ENCODE data around the gene TTYH2.
A peak's percentile ranks its signal among the peaks of the same experiment; 100 is the strongest.

TTYH2 gene

DNA sequence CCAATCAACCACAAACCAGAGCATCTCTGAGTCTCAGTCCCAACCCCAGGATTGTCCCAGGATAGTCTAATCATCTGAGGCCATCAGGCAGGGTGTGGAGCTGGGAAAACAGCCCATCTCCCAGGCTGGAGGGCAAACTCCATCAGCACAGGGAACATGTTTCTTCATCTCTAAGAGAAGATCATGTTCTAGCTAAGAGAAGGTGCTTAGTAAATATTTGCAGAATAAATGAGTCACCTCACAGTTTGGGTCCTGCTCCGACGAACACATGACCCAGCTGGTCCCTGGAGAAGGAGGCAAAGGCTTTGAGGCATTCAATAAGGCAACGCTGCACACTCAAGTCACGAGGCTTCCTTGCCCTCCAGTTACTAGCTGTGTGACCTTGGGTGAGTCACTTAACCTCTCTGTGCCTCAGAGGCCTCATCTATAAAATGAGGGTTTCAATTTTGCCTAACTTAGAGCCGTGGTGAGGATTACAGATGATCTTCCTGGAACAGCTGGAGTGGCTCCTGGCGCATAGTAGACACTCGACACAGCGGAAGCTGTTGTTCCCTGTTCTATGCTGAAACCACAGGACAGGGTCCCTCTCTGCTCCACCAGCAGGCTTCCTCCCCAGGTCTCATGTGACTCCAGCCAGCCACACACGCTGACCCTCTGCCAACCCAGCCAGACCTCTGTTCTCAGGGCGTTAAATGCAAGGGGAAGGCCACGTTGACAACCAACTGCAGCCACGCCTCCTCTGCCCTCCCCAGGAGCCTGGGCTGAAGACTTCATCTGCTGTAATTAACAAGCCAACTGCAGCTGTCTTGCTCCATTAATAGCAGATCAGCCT lies 20.2 kb upstream of the TTYH2 start:
- DNase-seq (ENCODE audit: low read depth in 1 of 2, low spot score in 1 of 2): no peak

DNA sequence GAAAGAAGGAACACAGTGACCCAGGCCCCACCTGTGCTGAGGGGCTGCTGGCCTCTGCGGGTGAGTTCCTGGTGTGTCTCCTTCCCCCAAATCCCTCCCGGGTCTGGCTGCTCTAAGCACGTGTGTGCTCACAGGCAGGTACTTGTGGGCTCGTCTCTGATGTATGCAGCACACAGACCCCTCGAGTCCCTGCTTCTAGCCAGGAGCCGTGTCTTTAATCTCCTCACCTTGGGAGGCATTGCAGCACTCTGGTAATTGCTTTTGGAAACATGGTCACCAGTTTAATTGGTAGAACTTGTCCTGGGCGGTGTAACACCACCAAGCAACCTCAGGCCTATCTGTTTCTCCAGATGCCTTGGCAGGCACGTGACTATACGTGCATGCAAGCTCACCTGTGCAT lies 18.7 kb upstream of the TTYH2 start:
- DNase-seq (ENCODE audit: low read depth in 1 of 2, low spot score in 1 of 2): no peak

DNA sequence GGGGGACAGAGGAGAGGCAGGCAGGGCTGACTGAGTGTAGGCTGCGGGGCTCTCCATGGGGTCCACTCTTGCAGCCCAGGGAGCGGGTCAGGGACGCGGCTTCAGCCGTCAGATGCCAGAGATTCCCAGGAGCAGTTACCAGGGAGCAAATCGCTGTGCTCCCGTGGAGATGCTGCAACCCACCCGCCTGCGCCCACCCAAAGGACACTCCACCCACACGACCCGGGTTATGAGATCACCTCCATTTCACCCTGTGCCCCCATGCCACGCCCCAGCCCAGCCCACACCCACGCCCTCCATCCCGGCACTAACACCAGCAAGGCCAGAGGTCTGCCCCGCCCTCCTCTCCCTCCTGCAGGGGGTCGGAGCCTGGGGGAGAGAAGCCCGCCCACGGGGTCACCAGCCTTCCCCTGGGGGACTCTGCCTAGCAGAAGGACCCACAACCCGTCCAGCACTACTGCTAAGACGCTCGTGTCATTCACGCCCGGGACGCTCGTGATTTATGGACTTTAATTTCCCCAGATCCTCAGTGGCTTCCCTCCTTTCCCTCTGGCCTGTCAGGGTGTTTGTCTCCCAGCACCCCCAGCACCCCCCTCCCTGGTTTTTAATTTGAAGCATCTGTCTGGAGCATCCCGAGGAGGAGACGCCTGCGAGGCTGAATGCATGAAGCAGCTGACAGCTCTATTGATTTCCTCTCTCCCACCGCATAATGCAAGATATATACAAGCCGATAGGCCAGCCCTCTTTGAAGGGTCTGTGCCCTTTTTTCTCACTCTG lies 16.6 kb upstream of the TTYH2 start:
- DNase-seq (ENCODE audit: low read depth in 1 of 2, low spot score in 1 of 2): no peak

DNA sequence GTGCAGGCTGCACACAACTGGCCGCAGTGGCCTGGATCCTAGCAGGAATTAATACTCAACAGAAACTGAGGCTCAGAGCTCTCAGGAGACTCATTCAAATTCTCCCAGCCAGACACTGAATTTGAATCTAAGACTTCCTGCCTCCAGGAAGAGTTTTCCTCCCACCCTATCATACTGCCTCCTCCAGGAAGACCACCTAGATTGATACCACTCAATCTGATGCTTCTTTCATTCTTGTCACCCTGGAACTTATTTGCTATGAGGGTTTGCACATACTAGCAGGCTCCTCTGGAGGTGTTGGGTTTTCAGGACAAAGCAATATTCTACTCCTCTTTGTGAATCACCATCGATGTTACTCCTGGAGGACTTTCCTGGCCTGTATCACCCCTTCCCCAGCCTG lies 15.6 kb upstream of the TTYH2 start:
- DNase-seq (ENCODE audit: low read depth in 1 of 2, low spot score in 1 of 2): no peak

DNA sequence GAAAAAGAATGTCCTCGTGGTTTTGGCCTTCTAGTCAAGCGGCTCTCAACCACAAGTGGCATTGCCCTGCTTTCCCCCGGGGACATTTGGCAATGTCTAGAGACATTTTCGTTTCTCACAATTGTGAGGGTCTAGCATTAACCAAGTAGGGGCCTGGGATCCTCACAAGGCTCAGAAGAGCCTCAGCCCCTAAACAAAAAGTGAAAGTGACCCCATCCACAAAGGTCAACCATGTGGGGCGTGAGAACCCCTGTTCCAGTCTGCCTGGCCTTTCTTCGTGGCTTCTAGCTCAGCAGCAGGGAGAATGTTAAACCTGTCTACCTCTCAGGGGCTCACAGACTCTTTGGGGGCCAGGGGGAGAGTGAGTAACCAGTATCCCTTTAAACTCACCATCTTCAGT lies 14.7 kb upstream of the TTYH2 start:
- DNase-seq (ENCODE audit: low read depth in 1 of 2, low spot score in 1 of 2): no peak

DNA sequence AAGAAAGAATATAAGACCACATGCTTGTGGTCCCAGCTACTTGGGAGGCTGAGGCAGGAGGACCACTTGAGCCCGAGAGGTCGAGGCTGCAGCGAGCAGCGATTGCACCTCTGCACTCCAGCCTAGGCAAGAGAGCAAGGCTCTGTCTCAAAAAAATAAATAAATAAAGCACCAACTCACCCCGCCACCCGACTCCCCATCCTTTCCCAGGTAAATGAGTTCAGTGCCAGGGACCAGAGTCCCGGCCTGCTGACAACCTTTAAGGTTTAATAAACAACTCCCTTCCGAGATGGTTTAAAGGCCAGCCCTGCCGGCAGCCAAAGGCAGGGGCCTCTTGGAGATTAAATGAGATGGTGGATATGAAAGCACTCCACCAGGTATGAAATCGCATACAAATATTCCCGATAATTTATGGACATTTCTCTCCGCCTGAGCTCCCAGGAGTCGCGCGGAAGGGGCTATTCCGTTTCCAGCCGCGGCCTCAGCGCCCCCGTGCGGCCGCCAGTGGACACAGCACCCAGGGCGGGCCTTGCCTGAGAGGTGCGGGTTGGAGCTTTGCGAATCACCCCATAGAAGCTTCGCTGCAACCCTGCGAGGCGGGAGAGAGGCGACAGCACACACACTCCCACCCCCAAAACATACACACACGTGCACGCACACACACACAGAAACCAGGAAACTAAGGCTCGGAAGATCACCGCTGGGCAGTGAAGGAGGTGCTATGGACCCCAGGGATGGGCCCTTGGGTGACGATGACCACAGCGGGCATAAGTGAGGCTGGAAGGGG lies 13.9 kb upstream of the TTYH2 start:
- DNase-seq (ENCODE audit: low read depth in 1 of 2, low spot score in 1 of 2): peak; percentile 38 to 50

DNA sequence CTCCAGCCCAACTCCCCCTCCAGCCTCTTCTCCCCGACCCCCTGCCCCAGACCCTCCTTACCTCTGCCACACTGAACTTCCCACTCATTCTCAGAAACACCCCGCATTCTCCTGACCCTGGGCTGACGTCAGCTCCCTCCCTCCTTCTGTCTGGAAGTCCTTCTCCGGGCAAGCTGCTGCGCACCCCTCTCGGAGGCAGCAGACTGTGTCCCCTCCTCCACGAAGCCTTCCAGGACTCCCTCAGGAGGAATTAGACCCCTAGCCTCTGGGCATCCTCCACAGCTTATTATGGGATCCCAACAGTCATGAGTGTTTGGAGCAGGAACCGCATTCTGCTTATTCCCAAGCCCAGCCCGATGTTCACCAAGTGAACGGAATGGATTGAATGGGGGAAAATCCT lies 13.3 kb upstream of the TTYH2 start:
- DNase-seq (ENCODE audit: low read depth in 1 of 2, low spot score in 1 of 2): no peak

DNA sequence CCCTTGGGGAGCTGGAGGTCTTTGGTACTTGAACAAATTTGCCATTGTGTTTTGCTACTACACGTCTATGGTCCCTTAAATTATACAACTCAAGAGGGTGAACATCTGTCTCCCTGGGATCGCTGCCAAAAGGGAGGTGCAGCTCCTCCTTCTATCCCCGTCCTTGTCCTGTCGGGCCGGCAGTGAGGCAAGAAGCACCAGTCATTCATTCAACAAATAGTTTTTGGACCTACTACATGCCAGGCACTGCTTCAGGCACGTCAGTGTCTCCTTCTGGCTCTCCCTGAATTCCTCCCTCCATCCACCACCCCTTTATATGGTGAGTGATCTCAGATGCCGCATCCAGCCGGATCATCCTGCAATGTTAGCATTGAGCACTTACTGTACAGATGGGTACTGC lies 12.1 kb upstream of the TTYH2 start:
- DNase-seq (ENCODE audit: low read depth in 1 of 2, low spot score in 1 of 2): no peak

DNA sequence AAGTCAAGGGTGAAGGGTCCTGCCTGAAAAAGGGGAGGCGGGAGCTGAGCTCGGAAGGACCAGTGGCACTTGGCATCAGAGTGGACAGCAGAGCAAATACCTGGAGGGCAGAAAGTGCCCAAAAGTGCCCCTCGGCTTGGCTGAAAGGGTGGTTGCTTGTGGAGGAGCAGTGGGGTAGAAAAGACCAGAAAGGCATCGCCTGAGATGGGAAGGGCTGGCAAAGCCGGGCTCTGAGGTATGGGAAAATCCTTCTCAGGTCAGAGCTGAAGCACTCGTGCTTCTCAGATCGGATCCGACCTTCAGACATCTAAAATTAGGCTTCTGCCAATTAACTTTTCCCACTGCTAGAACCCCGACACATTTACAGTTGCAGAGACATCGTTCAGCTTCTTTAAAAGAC lies 11.4 kb upstream of the TTYH2 start:
- DNase-seq (ENCODE audit: low read depth in 1 of 2, low spot score in 1 of 2): no peak

DNA sequence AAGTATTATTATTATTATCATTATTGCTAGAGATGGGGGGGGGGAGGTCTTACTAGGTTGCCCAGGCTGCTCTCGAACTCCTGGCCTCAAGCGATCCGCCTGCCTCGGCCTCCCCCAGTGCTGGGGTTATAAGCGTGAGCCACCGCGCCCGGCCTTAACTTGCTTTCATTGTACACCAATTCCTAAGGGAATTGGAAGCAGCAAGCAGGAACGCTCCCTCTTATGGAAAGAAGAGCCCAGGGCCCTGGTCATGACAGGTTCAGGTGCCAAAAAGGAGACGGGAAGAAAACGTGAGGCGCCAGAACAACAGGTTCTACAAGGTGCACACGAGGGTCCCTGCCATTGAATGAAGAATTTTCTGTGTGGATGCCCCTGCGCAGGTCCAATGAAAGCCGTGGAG lies 10.4 kb upstream of the TTYH2 start:
- no peak for DNase-seq (ENCODE audit: low read depth in 1 of 2, low spot score in 1 of 2)

DNA sequence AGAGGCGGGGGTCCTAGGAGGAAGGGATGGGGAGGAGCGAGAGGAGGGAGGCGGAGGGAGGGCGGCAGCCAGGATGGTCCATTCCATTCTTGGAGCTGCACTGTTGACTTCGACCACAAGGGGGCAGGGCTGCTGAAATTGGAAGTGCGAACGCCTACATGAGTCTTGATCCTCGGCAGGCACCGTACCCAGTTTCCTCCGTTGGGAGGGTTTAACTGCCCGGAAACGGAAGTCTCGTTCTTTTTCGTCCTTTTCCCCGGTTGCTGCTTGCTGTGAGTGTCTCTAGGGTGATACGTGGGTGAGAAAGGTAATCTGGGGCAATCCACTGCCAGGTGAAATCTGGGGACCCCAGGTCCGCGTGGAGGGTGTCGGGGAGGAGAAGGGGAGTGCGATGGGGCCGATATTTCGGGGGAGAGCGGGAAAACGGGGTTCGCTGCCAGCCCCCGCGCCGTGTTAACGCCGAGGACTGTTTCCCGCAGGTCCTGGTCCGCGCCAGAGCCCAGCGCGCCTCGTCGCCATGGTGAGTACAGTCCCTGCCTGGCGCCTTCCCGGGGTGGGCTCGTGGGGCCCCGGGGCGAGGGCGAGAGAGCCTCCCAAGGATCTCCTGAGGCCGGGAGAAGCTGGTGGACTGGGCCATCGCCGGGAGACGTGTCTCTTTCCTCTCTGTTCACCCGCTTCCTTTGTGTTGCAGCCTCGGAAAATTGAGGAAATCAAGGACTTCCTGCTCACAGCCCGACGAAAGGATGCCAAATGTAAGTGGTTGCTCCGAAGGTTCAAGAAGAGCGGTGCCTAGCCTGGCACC lies 9.7 kb upstream of the TTYH2 start, which contains the start of gene RPL38:
RPL38 (plus strand) TSS at position 240 of the 802 bp plus-strand sequence; CDS start at position 518, 278 bp downstream.
- peak; percentile 88 to 92 for DNase-seq (ENCODE audit: low read depth in 1 of 2, low spot score in 1 of 2)

DNA sequence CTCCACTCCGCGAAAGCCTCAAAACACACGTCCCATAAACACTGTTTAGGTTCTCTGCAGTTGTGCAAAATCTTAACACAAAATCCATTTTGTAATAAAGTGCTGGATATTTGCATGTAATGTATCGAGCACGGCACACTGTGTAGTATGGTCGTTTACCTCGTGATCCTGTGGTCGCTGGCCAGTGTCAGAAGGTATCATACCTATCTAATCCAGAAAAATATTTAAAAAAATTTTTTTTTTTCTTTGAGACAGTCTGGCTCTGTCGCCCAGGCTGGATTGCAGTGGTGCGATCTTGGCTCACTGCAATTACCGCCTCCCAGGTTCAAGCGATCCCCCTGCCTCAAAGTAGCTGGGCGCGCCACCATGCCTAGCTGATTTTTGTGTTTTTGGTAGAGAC lies 8.9 kb upstream of the TTYH2 start:
- DNase-seq (ENCODE audit: low read depth in 1 of 2, low spot score in 1 of 2): no peak

DNA sequence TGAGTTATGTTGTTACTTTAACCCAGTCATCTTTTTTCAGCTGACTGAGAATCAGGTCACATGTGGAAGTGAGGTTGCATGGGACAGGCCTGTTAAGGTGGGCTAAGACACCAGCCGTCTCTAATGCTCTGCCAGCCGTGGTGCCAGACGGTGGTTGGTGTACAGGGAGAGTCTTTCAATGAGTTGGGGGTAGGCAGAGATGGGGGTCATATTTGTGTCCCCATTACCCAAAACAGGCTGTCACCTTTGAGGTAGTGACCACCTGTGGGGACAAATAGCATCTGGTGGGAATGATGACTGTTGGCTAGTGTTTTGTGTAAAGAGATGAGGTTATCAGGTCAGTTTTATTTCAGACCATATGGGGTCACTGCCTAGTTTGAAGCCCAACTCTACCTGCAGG lies 8.1 kb upstream of the TTYH2 start:
- DNase-seq (ENCODE audit: low read depth in 1 of 2, low spot score in 1 of 2): no peak

DNA sequence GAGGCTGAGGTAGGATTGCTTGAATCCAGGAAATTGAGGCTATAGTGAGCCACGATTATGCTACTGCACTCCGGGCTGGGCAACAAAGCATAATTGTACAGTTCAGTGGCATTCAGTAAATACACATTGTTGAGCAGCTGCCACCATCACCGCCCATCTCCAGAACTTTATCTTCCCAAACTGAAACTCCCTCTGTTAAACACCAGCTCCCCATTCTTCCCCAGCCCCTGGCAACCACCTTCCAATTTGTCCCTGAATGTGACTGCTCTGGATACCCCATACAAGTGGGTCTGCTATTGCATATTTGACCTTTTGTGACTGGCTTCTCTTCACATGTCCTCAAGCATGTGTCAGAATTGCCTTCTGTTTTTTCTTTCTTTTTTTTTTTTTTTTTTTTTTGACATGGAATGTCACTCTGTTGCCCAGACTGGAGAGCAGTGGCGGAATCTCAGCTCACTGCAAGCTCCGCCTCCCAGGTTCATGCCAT lies 7.0 kb upstream of the TTYH2 start:
- DNase-seq (ENCODE audit: low read depth in 1 of 2, low spot score in 1 of 2): no peak

DNA sequence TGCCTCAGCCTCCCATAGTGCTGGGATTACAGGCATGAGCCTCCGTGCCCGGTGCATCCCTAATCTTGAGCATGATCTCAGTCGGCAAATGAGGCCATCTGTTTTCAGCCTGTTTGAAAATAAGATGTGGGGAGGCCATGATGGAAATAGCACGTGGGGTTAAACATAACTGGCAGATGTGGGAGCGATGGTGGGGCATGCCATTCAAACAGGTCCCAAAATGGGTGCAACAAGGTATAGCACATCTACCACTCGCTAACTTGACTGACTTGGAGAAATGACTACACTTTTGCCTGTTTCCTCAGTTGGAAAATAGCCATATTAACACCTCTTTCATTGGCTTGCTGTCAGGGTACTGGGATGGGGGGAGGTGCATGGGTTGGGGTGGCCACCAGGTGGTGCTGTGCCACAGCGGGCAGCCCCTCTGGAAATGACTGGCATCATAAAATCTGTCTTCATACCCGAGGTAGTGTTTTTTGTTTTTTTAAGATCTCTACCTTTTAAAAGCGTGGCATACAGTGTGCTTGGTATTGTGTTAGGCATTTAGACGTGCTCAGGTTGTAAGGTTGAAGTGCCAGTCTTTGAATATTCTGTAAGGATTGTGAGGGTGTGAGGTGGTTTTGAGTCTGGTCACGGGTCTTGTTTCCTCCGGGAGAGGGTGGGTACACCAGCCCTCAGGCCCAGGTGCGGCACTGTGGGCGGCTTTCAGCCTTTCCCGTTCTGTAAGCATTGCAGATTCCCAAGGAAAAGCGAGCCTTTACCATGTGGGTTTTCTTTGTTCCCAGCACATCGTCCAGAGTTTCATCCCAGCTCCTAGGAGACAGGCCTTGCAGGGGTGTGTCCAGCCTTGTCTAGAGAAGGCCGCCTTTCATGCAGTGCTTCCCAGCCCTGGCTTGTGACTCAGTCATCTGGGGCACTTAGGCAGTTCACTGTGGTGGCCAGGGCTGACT lies 2.9 kb upstream of the TTYH2 start:
- peak; percentile 70 to 74 for DNase-seq (ENCODE audit: low read depth in 1 of 2, low spot score in 1 of 2)

DNA sequence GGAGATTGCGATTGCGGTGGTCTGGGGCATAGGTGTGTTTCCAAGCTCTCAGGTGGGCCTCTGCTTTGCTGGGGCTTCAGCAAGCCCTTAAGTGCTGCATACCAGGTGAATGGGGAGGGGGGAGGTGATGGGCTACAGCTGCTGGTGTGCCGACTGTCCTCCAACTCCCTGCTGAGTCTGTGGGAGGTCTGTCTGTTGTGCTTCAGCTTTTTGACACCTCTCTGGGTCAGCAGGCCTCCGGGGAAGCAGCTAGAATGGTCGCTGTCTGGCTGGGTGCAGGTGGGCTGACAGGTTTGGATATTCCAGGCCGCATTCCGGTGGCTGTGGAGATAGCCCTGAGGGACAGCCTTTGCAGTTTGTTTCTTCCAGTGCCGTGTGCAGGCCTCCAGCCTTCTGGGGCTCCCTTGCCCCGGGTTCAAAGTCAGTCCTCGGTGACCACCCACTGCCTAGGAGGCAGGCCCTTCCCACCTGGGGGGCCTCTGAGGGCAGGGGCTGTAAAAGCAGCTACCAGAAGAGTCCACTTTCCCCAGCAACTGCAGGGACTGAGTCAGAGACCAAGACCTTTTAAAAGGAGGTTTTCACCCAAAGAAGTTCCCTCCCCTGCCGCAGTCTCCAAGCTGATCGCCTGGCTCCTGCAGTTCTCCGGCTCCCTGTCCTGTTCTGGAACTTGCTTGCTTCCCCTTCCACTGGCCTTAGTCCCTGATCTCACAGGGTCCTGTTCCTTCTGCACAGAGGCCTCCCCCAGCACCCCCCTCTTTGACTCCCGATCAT lies 2.0 kb upstream of the TTYH2 start:
- no peak for DNase-seq (ENCODE audit: low read depth in 1 of 2, low spot score in 1 of 2)

DNA sequence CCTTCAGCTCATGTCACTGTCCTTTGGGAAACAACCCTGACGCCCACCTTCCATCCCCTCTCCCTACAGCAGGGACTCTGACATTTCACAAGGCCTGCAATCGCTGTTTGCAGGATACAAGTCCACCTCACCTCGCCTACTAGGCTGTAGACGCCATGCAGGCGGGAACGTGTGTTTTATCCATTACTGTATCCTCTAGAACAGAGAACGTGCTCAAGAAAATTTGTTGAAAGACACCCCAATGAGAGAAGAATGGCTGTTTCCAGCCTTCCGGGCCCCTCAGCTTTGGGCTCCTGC lies 1.5 kb upstream of the TTYH2 start:
- no peak for DNase-seq (ENCODE audit: low read depth in 1 of 2, low spot score in 1 of 2)

DNA sequence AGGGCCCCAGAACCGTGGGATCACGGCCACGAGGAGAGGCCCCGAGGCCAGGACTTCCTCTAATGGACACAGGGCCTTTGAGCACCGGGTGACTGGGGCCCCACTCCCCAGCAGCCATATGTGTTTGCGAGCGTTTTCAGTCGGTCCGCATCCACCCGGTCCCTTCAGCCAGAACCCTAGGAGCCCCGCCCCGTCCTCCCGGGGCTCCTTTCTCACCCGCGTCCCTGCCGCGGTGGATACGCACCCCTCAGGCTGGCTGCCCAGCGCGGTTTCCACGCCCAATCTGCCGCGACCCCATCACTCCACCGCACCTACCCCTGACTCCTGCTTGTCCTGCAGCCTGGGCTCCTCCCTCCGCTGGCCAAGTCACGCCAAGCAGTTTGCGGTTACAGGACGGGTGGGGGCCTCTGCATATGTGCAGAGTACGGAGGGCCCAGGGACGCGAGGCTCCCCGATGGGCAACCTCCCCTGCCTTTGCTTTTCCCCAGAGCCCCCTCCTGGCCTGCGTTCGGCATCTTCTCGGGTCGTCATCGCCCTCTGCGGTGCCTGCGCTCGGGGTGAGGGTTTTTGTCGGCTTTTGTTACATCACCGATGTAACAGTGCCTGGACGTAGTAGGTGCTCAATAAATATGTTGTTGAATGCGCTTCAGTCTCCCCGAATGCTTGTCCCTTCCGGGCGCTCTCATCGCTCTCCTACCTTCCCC lies 1.0 kb upstream of the TTYH2 start:
- no peak for DNase-seq (ENCODE audit: low read depth in 1 of 2, low spot score in 1 of 2)

All from stimulated activated CD4-positive, alpha-beta T cell treated with anti-CD3 and anti-CD28 coated beads, Interleukin-15, amount 100 ng/mL, for 1 hour (primary cell).